Activated CD4-positive, alpha-beta T cell treated with anti-CD3 and anti-CD28 coated beads for 24 hours (primary cell): ENCODE results near the gene CAPG.

Experiments used
- DNase-seq, 2 donors: peaks; one replicate each; pipeline ENCODE4 v3.0.0-alpha.2; 2020; ENCODE audit warnings: low read depth in 2 of 2

CAPG gene

GRCh38 chr2:85439025-85439472, 28.9 kb upstream of the CAPG start:
- no peak for DNase-seq

GRCh38 chr2:85438201-85439024, 28.2 kb upstream of the CAPG start:
- DNase-seq = no peak

GRCh38 chr2:85437488-85438200, 27.5 kb upstream of the CAPG start:
- peak; percentile 49 to 57 for DNase-seq

- DNase-seq = no peak
These were observed 26.8 kb upstream of the CAPG start for GRCh38 chr2:85436836-85437487.

- no peak for DNase-seq
These were observed 26.0 kb upstream of the CAPG start for GRCh38 chr2:85435981-85436835.

- no peak for DNase-seq
These were observed 25.2 kb upstream of the CAPG start for GRCh38 chr2:85435220-85435958.

GRCh38 chr2:85434696-85435095, 24.5 kb upstream of the CAPG start:
- DNase-seq = no peak

GRCh38 chr2:85433511-85434089, 23.4 kb upstream of the CAPG start:
- no peak for DNase-seq

- DNase-seq = no peak
These were observed 21.5 kb upstream of the CAPG start for GRCh38 chr2:85431570-85432205.

- DNase-seq = no peak
These were observed 20.8 kb upstream of the CAPG start for GRCh38 chr2:85430752-85431569.

- DNase-seq = no peak
These were observed 19.7 kb upstream of the CAPG start for GRCh38 chr2:85429924-85430289.

GRCh38 chr2:85429213-85429923, 19.2 kb upstream of the CAPG start:
- DNase-seq = no peak

- DNase-seq = no peak
These were observed 18.2 kb upstream of the CAPG start for GRCh38 chr2:85428343-85428881.

- no peak for DNase-seq
These were observed 17.2 kb upstream of the CAPG start for GRCh38 chr2:85427300-85427835.

GRCh38 chr2:85425588-85425987, 15.4 kb upstream of the CAPG start:
- DNase-seq = no peak

- DNase-seq = no peak
These were observed 13.4 kb upstream of the CAPG start for GRCh38 chr2:85423525-85423924.

- DNase-seq = no peak
These were observed 11.9 kb upstream of the CAPG start for GRCh38 chr2:85422072-85422457.
